ENCODE results near the gene FANCE. TPM values are rescaled to one million over a fixed set of nuclear protein-coding genes. Genes with fewer than 3 reads are reported as not detected.

The FANCE gene
- total RNA-seq, 2 experiments from 2014 or later, result 1.6 to 1.7 TPM

- no peak for DNase-seq
- TF ChIP-seq CTCF (IDR thresholded peaks at IDR 0.05), result no peak
- ATAC-seq (ENCODE audit: poor library complexity), result no peak
- H3K4me3 Mint-ChIP-seq, result no peak overlapping the region
- peak overlapping the region; percentile 12 for H3K27ac Mint-ChIP-seq
- intact Hi-C loops (cut with DNase I, micrococcal nuclease), result loop anchor here in 1 of 2 experiments (2.0 kb wide), 1 partner anchor 33 kb away; no protein-coding TSS in a partner anchor
- H3K4me3 ChIP-seq (ENCODE audit: low read length), result no peak overlapping the region
- no peaks in the 10 kb centered on the region for H3K9me3 ChIP-seq (ENCODE audit: control insufficient read depth in 1 of 2, insufficient read depth in 1 of 2, low read length in 2 of 2)
- ChIA-PET CTCF (no interaction called here), POLR2A (no interaction called here)
- H3K36me3 Mint-ChIP-seq (ENCODE audit: low read depth), result peaks cover 83% of the 10 kb centered on the region
- no peaks in the 10 kb centered on the region for H3K27me3 ChIP-seq (ENCODE audit: control insufficient read depth in 1 of 2, insufficient read depth in 2 of 2, low read length in 2 of 2)
- no peak overlapping the region for H3K27ac ChIP-seq (ENCODE audit: low read depth in 1 of 2, low read length in 2 of 2)
- peaks cover 52% of the 10 kb centered on the region for H3K4me1 Mint-ChIP-seq (ENCODE audit: low read depth)
- no peaks in the 10 kb centered on the region for H3K9me3 Mint-ChIP-seq
- H3K36me3 ChIP-seq (ENCODE audit: insufficient read depth, low read length), result peaks cover 51% of the 10 kb centered on the region
- H3K27me3 Mint-ChIP-seq, result no peaks in the 10 kb centered on the region
- H3K4me1 ChIP-seq (ENCODE audit: insufficient read depth, low read length), result peaks cover 40% of the 10 kb centered on the region
These were observed 38.2 kb upstream of the FANCE start for GRCh38 chr6:35413911-35414310.

GRCh38 chr6:35415065-35415891 lies 36.9 kb upstream of the FANCE start:
- Mint-ChIP-seq H3K36me3 (ENCODE audit: low read depth) (peaks cover 86% of the 10 kb centered on the region), H3K27ac (peak overlapping the region; percentile 61), H3K9me3 (no peaks in the 10 kb centered on the region), H3K4me3 (no peak overlapping the region), H3K27me3 (no peaks in the 10 kb centered on the region), H3K4me1 (ENCODE audit: low read depth) (peaks cover 52% of the 10 kb centered on the region)
- ChIA-PET POLR2A (interaction anchor here (1.2 kb wide), 1 partner anchor 17 kb away, joined by 3 read pairs; no protein-coding TSS in a partner anchor), CTCF (interaction anchor here (1.0 to 1.4 kb wide), 2 partner anchors 73 to 118 kb away, joined by 3 to 5 read pairs; partner anchors contain the start of gene PPARD)
- DNase-seq (peak in 9 of 14 experiments; percentile 10 to 61 (median 26)), ATAC-seq (ENCODE audit: poor library complexity) (no peak)
- H3K27me3 ChIP-seq (ENCODE audit: control insufficient read depth in 1 of 2, insufficient read depth in 2 of 2, low read length in 2 of 2), result no peaks in the 10 kb centered on the region
- peaks cover 56% of the 10 kb centered on the region for H3K36me3 ChIP-seq (ENCODE audit: insufficient read depth, low read length)
- no peak overlapping the region for H3K4me3 ChIP-seq (ENCODE audit: low read length)
- intact Hi-C loops (cut with DNase I, micrococcal nuclease), result loop anchor here (2.0 to 5.0 kb wide), 2 partner anchors 32 to 37 kb away; partner anchors contain the start of gene FANCE (in 1 of the 2)
- no peaks in the 10 kb centered on the region for H3K9me3 ChIP-seq (ENCODE audit: control insufficient read depth in 1 of 2, insufficient read depth in 1 of 2, low read length in 2 of 2)
- TF ChIP-seq CTCF (IDR thresholded peaks at IDR 0.05), result peak; percentile 15
- no peak overlapping the region for H3K27ac ChIP-seq (ENCODE audit: low read depth in 1 of 2, low read length in 2 of 2)
- H3K4me1 ChIP-seq (ENCODE audit: insufficient read depth, low read length), result peaks cover 50% of the 10 kb centered on the region

GRCh38 chr6:35417979-35418661 lies 34.0 kb upstream of the FANCE start:
- intact Hi-C loops (cut with DNase I, micrococcal nuclease), result loop anchor here in 1 of 2 experiments (5.0 kb wide), 1 partner anchor 34 kb away; the partner anchor contains the start of gene FANCE
- Histone ChIP-seq H3K4me3 (ENCODE audit: low read length) (no peak overlapping the region), H3K27ac (ENCODE audit: low read depth in 1 of 2, low read length in 2 of 2) (peak overlapping the region; percentile 9 to 30), H3K36me3 (ENCODE audit: insufficient read depth, low read length) (peaks cover 48% of the 10 kb centered on the region), H3K27me3 (ENCODE audit: control insufficient read depth in 1 of 2, insufficient read depth in 2 of 2, low read length in 2 of 2) (no peaks in the 10 kb centered on the region), H3K4me1 (ENCODE audit: insufficient read depth, low read length) (peaks cover 40% of the 10 kb centered on the region), H3K9me3 (ENCODE audit: control insufficient read depth in 1 of 2, insufficient read depth in 1 of 2, low read length in 2 of 2) (no peaks in the 10 kb centered on the region)
- Mint-ChIP-seq H3K27ac (peak overlapping the region; percentile 79), H3K27me3 (no peaks in the 10 kb centered on the region), H3K4me3 (no peak overlapping the region), H3K9me3 (no peaks in the 10 kb centered on the region), H3K4me1 (ENCODE audit: low read depth) (peaks cover 38% of the 10 kb centered on the region), H3K36me3 (ENCODE audit: low read depth) (peaks cover 78% of the 10 kb centered on the region)
- ChIA-PET POLR2A (interaction anchor here (0.6 to 2.6 kb wide), 3 partner anchors 31 to 115 kb away, joined by 3 to 9 read pairs (median 4); no protein-coding TSS in a partner anchor), CTCF (interaction anchor here (0.7 kb wide), 1 partner anchor 115 kb away, joined by 3 read pairs; no protein-coding TSS in a partner anchor)
- DNase-seq (peak in 1 of 14 experiments; percentile 15), ATAC-seq (ENCODE audit: poor library complexity) (no peak)
- TF ChIP-seq CTCF (IDR thresholded peaks at IDR 0.05), result no peak

Measured in CD4-positive, alpha-beta T cell (primary cell).